HT1080 (cell line): ENCODE measurements around the gene RNF175. TPM values are rescaled to one million over a fixed set of nuclear protein-coding genes. Genes with fewer than 3 reads are reported as not detected.

Experiments
- DNase-seq: peaks from one replicate; pipeline ENCODE4 v3.0.0-alpha.2; 2015; ENCODE audit warnings: low read depth
- total RNA-seq: library from RNA; depleted of rRNA; stranded (reverse); fragments of >200 nt; shearing (Covaris generic); gene quantifications from 2 replicates; pipeline ENCODE4 v1.2.3, GENCODE V29; 2014

RNF175 gene
- total RNA-seq, 1 experiment from 2014 or later = not detected

DNA sequence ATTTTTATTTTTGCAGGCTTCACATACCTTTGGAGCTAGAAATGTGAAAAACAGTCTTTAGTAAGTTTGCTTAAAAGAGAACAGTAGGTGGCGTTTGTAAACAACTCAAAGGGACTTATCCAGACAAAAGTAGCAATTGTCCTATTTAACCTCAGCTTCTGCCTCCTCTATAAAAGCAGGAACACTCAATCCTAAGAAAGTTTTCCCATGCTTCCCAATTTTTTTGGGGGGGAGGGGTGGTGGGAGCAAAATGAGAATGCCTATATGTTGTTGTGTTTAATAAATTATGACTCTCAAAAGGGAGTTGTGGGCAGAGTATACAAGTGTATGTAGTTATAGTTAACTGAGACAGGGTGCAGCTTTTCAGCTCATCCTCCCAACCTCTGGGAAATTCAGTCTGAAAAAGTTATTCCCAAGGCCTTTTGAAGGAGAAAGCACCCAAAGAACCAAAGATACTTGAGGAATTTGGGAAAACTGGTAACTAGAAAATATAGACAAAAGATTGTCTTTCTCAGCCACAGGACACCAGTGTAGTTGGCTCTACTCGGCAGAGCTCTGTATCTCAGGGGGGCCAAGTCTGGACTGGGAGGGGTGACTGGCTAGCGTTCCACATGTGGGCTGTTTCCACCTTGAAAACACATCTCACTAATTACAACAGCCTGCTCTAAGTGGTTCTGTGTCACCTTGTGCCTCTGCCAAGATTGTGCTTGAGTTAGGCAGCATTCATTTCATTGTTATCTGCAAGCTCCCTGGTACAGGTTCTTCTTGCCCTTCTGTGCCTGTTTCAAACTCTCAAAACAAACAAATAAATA is 26.3 kb upstream of the RNF175 start:
- DNase-seq = peak; percentile 18

DNA sequence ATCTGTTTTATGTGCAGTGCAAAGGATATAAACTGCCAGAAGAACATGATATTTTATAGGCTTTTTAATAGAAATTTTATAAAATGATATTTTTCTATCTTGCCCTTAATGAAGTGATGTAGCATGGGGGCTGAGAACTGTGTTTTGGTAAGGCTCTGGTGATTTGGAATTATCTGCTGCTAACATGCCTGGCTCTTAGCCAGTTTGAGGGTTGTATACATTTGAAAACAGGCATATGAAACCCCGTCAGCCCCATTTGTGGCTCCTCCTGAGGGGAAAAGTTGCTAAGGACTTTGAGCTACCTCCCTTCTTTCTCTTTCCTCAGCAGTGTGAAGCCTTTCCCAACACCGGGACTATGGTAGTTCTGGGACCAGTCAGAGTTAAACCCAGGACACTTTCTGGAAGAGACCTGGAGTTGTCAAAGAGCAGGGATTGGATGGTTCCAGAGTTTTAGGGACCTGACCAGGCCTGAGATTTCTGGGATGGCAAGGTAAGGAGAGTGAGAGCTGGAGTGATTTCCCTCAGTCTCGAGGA is 24.4 kb upstream of the RNF175 start:
- DNase-seq = no peak

DNA sequence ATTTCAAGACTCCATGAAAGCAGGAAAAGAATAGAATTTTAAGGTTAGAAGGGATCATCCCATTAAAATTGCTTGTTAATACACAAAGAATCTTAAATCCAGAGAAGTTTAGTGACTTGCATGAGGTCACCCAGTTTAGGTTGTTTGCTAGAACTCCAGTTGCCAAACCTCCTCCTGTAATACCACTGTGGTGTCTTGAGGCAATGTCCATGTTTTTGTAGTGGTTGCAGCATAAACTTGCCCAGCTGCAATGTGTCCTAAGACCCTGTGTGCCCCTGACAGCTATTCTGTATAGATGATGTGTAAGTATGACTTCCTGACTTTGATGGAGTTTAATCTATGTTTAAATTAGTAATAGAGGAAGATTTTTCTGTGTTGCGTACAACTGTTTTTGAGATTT is 22.8 kb upstream of the RNF175 start:
- no peak for DNase-seq

DNA sequence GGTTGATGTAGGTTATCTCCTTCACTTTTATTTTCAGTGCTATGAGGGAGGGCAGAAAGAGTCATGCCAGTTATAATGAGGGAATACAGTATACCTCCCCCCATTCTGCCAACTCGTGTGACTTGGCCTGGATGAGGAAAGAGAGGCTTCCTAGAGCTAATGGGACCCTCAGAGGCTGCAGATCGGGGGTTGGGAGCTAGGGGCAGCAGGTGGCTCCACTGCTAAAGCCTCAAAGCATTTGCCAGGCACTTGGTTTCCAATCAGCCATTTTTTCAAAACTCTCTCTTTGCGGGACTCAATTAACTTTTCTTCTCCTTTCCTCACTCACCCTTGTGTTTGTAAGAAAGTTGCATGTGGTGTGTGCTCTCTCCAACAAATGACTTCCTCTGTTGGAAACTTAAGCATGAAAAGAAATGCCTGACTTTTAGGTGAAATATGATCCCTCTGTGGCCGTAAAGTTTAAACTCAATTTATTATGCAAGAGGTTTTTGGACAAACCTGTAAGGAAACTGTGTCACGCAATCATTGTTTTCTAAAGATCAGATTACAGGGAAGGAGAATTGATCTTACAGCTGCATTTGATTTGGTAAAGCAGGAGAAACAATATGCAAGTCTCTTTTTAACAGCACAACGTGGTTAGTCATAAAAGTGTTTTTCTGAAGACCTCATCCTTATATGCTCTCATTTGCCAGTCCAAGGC is 22.0 kb upstream of the RNF175 start:
- DNase-seq = no peak

DNA sequence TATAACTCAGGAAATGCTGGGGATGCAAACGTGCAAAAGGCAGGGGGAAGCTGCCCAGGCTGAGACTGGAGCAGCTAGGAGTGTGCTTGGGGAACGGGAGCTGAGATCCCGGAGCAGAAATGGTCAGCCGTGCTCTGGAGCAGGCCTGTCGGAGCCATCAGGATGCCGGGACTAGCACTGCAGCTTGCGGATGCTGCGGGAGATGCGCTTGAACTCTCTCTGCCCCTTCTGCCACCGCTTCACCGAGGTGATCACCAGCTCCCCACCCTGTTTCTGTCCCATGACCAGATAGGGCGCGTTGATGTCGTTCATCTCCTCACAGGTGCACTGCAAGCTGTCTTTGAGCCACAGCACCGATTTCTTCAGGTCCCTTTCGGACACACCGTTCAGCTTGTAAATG is 21.5 kb upstream of the RNF175 start:
- DNase-seq = no peak

DNA sequence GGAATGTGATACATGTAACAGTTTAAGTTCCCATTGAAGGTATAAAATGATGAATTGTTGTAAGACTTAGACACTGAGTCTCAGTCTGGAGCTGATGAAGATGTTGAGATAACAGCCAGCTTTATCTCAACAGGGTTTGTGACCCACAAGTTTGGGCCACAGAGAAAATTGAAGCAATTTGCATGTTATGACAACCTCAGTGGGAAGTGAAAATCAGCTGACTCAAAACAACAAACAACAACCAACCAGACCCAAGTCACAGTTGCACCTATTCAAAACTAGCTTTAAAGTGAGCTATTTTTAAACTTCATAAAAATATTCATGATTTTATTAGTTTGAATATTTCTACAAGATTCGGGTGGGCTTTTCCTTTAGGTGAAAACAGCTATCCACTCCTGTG is 21.1 kb upstream of the RNF175 start:
- DNase-seq = no peak

DNA sequence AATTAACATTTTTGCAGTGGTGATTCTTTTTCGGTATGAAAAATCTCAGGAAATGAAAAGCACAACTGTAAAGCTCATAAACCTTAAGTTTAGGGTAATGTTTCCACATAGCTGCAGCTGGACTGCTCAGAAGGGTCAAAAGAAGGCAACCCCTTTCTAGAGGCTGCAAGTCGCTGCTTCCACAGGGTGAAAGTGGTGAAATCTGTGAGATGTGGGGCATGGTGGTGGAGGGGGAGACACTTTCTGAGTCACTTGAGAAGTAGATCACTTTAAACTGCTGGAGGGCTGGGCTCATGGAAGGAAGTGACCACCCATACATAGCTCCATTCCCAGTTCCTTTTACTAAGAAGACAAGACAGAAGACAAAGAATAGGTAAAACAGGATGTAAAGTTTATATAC is 20.4 kb upstream of the RNF175 start:
- no peak for DNase-seq

DNA sequence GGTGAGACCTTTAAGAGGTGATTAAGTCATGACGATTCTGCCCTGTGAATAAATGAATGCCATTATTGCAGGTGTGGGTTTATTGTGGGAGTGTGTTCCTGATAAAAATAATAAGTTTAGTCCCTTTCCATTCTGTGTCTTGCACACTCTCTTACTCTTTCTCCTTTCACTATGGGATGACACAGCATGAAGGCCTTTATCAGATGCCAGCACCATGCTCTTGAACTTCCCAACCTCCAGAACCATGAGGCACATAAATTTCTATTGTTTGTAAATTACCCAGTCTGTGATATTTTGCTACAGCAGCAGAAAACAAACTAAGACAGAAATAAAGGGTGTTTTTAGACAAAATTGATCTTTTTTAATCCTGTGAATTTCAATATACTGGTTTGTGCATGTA is 18.6 kb upstream of the RNF175 start:
- DNase-seq = no peak

DNA sequence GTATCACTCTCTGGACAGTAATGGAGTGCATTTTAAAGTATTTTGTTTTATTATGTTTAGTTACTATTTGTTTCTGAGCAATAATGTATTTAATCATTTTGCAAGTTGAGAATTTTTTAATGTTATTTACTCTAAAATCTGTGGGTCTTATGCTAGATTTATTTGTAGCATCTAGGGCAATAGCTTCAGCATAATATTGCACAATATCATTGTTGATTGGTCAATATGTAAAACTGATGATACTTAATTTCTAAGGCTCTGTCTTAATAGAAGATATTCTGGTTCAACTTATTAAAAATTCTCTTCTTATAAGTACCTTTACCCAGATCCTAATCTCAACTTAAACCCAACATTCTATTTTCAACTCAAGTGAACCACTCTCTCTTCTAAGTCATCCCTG is 17.6 kb upstream of the RNF175 start:
- no peak for DNase-seq

DNA sequence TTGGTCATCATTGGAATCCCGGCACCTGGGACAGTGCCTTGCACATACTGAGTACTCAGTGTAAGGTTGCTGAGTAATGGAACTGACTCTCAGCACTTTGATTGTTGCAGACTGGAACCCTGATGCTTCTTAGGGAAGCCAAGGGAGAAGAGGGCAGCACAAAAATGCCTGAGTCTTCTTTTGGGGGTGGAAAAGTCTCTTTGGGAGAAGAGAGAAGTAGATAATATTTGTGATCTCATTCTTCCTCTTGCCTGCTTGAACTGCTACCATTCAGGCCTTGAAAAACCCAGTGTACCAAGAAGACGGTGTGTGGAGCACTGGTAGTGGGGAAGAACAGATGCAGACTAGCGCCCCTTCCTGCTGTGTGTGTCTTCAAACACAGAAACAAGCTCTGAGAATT is 16.8 kb upstream of the RNF175 start:
- DNase-seq = no peak

DNA sequence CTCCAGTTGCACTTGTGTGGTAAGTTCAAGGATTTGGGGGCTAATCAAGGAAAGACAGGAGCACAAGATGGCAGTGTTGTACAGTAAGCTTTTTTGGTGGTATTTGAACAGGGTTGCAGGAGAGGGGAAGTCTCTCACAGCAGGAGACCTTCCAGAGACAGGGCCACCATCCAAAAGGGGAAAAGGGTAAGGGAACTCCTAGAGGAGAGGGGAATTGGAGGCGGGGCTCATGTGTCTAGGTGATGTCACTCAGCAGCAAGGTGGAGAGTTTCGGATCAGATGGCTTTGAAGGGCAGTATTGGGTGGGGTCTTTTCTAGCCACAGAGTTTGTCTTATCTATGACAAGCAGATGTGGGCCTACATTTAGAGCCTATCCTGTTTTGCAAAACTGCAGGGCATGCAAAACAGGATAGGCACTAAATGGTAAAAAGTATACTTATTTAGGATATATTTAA is 13.4 kb upstream of the RNF175 start:
- DNase-seq = peak; percentile 34

DNA sequence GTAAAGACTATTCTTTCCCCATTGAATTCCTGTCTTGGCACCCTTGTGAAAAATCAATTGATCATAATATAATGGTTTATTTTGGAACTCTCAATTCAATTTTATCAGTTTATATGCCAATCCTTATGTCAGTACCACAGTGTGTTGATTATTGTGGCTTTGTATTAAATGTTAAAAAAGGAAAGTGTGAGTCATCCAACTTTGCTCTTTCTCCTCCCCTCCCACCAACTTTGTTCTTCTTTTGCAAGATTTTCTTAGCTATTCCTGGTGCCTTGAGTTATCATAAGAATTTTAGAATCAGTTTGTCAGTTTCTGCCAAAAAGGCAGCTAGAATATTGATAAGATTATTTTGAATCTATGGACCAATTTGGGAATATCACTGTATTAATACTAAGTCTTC is 11.2 kb upstream of the RNF175 start:
- DNase-seq = no peak

DNA sequence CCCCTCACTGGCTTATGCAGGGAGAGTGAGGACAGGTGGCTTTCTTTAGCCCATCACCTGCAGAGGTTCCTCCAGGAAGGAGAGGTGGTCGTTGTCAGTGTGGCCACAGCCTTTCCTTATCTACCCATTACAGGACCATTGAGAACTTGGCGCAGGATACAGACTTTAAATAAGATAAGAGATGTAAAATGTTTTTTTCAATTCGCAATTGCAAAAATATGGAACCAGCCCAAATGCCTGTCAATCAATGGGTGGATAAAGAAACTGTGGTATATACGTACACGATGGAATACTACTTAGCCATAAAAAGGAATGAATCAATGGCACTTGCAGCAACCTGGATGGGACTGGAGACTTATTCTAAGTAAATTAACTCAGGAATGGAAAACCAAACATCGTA is 6.9 kb upstream of the RNF175 start:
- no peak for DNase-seq

DNA sequence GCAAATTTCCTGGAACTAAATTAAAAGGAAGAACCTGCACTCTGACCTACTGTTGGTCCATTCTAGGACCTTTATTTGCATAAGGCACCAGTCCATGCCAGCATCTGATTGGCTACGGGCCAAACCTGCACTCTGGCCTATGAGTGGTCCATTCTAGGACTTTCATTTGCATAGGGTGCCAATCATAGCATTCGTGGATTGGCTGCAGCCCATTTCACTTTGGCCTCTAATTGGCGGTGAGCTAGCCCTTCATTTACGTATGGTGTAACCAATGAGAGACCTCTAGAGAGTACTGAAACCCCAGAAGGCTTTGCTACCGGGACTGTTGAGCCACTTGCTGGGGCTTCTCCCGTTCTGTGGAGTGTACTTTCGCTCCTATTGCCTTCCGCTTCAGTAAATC is 6.1 kb upstream of the RNF175 start:
- DNase-seq = no peak

DNA sequence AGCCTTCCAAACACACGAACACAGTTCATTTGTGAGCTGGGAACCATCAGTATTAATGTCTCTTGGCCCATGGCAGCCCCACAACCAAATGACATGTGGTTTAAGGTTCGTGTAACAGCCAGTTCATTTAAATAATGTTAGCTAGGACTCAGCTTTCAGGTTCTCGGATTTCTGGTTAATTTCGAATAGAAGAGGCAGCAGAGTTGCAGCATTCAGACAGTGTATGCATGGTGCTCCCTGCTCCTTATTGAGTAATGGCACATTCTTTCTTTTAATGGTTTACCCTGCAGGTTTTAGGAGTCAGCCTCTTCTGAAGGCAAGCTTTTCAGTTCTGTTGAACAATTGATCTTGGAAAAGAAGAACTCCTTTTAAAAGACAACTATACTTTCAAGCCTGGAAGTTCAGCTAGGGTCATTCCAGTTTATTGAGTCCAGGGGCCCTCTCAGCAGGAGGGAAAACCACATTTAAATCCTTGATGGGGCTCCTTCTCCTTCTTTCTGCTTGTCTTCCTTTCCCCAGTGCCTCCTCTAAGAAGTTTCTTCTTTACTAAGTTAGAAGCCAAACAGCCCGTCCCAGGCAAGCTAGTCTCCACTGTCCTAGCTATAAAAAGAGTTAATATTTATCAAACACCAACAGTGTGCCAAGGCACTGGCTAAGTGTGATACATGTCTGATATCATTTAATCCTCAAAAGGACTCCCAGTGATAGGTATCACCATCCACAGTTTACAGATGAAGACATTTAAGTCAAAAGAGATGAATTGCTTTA is 5.0 kb upstream of the RNF175 start:
- no peak for DNase-seq

DNA sequence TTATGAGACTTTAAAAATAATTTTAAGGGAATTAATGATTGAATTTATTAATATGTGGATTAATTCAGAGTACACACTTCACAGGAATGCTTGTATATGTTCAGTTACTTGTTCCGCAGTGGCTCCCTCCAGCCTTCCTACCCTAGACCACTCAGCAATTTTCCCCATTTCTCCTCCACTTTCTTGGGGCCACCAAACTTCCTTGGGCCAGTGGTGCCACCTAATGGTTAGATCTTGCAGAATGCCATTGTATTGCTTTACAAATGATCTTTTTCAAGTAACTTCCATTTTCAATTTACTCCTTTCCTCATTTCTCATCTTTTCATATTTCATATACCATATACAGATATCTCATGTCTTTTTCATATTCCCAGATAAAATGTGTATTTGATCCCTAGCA is 3.6 kb upstream of the RNF175 start:
- DNase-seq = no peak

DNA sequence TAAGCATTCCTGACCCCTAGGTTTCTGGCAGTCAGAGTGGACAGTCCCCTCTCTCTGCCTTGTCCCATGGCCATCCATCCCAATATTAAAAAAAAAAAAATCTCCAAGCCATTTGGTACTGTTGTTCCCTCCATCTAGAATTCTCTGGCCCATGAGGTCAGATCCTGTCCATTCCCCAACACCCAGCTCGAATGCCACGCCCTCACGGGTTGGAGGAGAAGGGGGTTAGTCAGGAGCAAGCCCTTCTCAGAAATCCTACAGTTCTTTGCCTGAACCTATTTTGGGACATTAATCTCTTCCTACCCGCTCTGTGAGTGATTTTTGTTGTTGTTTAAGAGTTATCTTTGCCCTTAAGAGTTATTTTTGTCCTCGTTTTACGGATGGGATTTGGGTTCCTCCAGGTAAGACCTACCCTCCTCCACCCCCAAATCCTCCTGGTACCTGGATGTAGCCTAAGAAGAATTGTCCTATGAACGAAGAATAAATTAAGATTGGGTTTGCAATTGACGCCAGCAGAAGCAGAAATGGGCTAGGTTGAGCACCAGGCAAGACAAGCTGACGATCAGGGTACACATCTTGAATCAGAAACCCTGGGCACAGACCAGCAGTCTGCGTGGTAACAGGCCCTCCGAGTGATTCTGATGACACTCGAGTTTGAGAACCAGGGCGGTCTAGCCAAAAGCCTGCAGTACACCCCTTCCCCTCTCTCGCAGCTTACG is 977 bp downstream of the RNF175 start:
- DNase-seq = no peak

DNA sequence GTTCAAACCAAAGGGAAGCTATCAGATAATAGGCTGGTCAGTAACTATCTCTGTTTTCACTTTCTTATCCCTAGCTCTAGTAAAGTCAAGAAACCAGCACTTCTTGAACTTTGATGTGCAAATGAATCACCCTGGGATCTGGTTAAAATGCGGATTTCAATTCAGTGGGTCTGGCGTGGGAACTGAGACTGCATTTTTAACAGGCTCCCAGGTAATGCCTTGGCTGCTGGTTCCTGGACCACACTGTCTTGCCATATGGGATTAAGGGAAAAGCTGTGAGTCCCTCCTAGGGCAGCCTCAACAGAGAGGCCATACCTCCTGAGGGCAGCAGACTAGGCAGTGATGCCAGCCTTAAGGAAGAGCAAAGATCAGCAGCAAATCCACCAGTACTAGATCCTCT is 1.7 kb downstream of the RNF175 start:
- no peak for DNase-seq

DNA sequence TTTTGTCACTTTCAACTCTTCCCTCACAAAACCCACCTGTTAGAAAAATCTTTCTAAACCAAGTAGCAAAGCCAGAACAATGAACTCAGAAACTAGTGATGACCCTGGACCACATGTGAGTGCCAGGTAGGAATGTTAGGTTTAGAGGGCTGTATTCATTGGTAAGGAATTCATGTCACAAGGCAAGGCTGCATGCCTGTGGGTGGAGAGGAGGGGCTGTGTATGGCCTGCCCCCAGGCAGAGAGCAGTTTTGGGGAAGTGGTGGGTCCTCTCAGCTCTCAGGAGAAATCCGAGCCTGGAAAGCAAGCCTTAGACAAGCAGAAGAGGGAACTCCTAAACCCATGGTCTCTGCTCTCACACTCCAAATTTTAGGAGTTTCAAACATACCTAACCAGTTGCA is 2.4 kb downstream of the RNF175 start:
- peak; percentile 36 for DNase-seq

DNA sequence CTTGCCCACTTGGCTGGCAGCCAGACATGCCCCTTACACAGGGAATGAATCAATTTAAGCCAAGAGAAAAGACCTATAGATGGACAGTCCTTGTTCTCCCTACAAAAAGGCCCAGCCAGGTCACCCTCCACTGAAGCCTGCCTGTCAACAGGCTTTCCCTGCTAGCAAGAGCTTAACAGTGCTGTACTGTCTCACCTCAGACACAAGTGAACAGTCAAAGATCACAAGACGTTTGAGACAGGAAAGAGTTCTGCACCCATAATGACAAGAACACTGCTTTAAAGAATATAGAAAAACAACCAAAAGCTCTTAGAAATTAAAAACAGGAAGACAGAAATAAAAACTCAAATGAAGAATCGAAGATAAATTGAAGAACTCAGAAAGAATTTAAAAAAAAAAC is 4.6 kb downstream of the RNF175 start:
- DNase-seq = no peak

DNA sequence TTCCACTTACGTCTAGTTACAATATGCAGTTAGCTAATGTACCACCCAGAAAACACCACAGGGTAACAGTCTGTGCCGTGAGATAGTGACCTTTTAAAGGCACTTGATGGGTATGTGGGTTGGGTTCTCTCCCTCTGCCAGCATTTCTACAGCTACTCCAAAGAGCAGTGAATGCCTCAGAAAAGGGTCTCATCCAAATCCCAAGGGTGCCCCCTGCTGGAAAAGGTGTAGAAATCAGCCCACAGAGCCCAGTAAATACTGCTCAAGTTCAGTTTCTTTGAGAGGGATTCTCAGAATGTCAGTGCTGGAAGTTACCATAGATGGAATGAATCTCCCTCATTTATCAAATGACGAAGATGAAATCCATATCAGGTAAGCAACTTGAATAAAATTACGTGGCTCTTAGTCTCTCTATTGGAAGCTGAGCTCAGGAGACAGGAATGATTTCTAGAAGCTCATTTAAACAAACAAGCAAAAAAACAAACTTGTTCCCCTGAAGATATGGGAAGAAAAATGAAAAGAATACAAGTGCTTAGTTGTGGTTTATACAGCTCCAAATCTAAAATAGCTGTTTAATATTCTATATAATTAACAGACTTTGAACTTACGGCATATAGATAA is 9.5 kb downstream of the RNF175 start:
- DNase-seq = peak; percentile 70
